Esophagus squamous epithelium (tissue), 4 donors: Measurements from ENCODE around the gene TRIP10.

ENCODE experiments used
- CTCF ChIP-seq, 6 experiments: fragments of 450-650 bp in 4 of 6; fragments of 200-600 bp in 2 of 6; sonication (generic) in 2 of 6; IDR thresholded peaks; one replicate each; pipeline ENCODE4 v1.5.1; 2016 to 2019; ENCODE audit warnings: antibody characterized with exemption in 6 of 6, mild to moderate bottlenecking in 4 of 6, moderate library complexity in 4 of 6
- POLR2A ChIP-seq, 4 donors: fragments of 450-650 bp; IDR thresholded peaks; one replicate each; pipeline ENCODE4 v1.6.1; 2017; ENCODE audit warnings: antibody characterized with exemption in 4 of 4, mild to moderate bottlenecking in 4 of 4, moderate library complexity in 3 of 4

DNA sequence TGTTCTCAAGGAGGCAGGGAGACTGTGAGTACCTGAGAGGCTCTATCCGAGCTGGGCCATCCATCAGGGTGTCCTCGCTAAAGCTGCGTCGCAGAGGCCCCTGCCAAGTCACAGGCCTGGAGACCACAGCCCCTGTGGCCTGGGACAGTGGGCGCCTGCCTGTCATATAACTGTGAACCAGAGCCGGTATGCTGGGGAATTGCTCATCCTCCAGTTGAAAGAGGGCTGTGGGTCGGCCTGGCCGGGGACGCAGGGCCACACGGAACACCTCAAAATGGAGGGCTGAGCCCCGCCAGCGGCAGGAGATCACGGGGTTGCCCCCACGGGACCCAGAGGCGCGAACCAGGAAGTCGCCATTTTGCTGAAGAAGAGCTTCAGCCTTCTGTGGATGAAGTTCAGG is 21.1 kb downstream of the TRIP10 start:
- TF ChIP-seq CTCF (IDR thresholded peaks at IDR 0.05) (no peak), POLR2A (IDR thresholded peaks at IDR 0.05) (no peak)
